ENCODE measurements around the gene NDUFS7.

- no peak for TF ChIP-seq POLR2A (IDR thresholded peaks at IDR 0.05)
- TF ChIP-seq CTCF (IDR thresholded peaks at IDR 0.05): no peak
These were observed 41.6 kb downstream of the NDUFS7 start for GRCh38 chr19:1425102-1425837.
